IPS-20b (cell line): ENCODE data around the gene DLX5.

ENCODE experiments used
- H3K27ac ChIP-seq: one replicate; pipeline ENCODE4 v1.5.1; 2013; ENCODE audit warnings: low read length
- H3K27me3 ChIP-seq: 2 replicates; pipeline ENCODE4 v1.6.1; 2013; ENCODE audit warnings: mild to moderate bottlenecking, low read length, inconsistent platforms; ENCODE audit not compliant: insufficient read depth
- H3K36me3 ChIP-seq: 2 replicates; pipeline ENCODE4 v1.6.1; 2013; ENCODE audit warnings: low read depth, mild to moderate bottlenecking, inconsistent platforms, low read length, moderate library complexity; ENCODE audit not compliant: insufficient read depth
- H3K4me1 ChIP-seq: 2 replicates; pipeline ENCODE4 v1.6.1; 2013; ENCODE audit warnings: mild to moderate bottlenecking, control low read depth, inconsistent platforms, low read length, moderate library complexity; ENCODE audit not compliant: insufficient read depth
- H3K4me3 ChIP-seq: 2 replicates; pipeline ENCODE4 v1.5.1; 2013; ENCODE audit warnings: mild to moderate bottlenecking, low read length, inconsistent platforms
- H3K9ac ChIP-seq: 2 replicates; pipeline ENCODE4 v1.6.1; 2013; ENCODE audit warnings: low read depth, mild to moderate bottlenecking, inconsistent platforms, low read length, moderate library complexity
- H3K9me3 ChIP-seq: 2 replicates; pipeline ENCODE4 v1.6.1; 2013; ENCODE audit warnings: mild to moderate bottlenecking, low read depth, low read length, inconsistent platforms; ENCODE audit not compliant: insufficient read depth

DLX5 gene

GRCh38 chr7:96993094-96993865 is 31.4 kb downstream of the DLX5 start:
- Histone ChIP-seq H3K27me3 (peaks cover 100% of the 10 kb centered on the region), H3K4me3 (peak overlapping the region; percentile 53; the same call in 1 of the 2 replicates), H3K27ac (no peak overlapping the region), H3K36me3 (no peaks in the 10 kb centered on the region), H3K9ac (no peak overlapping the region), H3K9me3 (peaks cover 4% of the 10 kb centered on the region; the same call in 1 of the 2 replicates), H3K4me1 (peaks cover 7% of the 10 kb centered on the region)

GRCh38 chr7:96992192-96993005 is 32.2 kb downstream of the DLX5 start:
- Histone ChIP-seq H3K27me3 (peaks cover 100% of the 10 kb centered on the region), H3K9ac (no peak overlapping the region), H3K27ac (no peak overlapping the region), H3K36me3 (no peaks in the 10 kb centered on the region), H3K9me3 (no peaks in the 10 kb centered on the region; the same call in 1 of the 2 replicates), H3K4me1 (peaks cover 9% of the 10 kb centered on the region), H3K4me3 (peak overlapping the region; percentile 53; the same call in 1 of the 2 replicates)

- H3K27ac ChIP-seq: no peak overlapping the region
- peaks cover 100% of the 10 kb centered on the region for H3K27me3 ChIP-seq
- H3K36me3 ChIP-seq: no peaks in the 10 kb centered on the region
- H3K9ac ChIP-seq: no peak overlapping the region
- peaks cover 9% of the 10 kb centered on the region for H3K4me1 ChIP-seq
- H3K4me3 ChIP-seq: no peak overlapping the region
- H3K9me3 ChIP-seq: no peaks in the 10 kb centered on the region; the same call in 1 of the 2 replicates
These were observed 33.0 kb downstream of the DLX5 start for GRCh38 chr7:96991546-96992191.

GRCh38 chr7:96989859-96990317 is 34.7 kb downstream of the DLX5 start:
- peak overlapping the region; percentile 43; the same call in 1 of the 2 replicates for H3K4me3 ChIP-seq

GRCh38 chr7:96989241-96989858 is 35.3 kb downstream of the DLX5 start:
- Histone ChIP-seq H3K27me3 (peaks cover 94% of the 10 kb centered on the region), H3K4me1 (peaks cover 16% of the 10 kb centered on the region), H3K36me3 (no peaks in the 10 kb centered on the region), H3K9ac (no peak overlapping the region), H3K4me3 (peak overlapping the region; percentile 43; the same call in 1 of the 2 replicates), H3K9me3 (no peaks in the 10 kb centered on the region; the same call in 1 of the 2 replicates), H3K27ac (no peak overlapping the region)

More at GRCh38 chr7:96989859-96990317, 34.7 kb downstream of the DLX5 start:
- H3K27ac ChIP-seq: no peak overlapping the region
- H3K9me3 ChIP-seq: no peaks in the 10 kb centered on the region; the same call in 1 of the 2 replicates
- H3K9ac ChIP-seq: no peak overlapping the region
- H3K36me3 ChIP-seq: no peaks in the 10 kb centered on the region
- H3K4me1 ChIP-seq: peaks cover 16% of the 10 kb centered on the region
- peaks cover 99% of the 10 kb centered on the region for H3K27me3 ChIP-seq

GRCh38 chr7:96987719-96988118 is 36.9 kb downstream of the DLX5 start:
- Histone ChIP-seq H3K9ac (no peak overlapping the region), H3K4me1 (peaks cover 16% of the 10 kb centered on the region), H3K27ac (no peak overlapping the region), H3K4me3 (no peak overlapping the region), H3K36me3 (no peaks in the 10 kb centered on the region), H3K9me3 (no peaks in the 10 kb centered on the region), H3K27me3 (peaks cover 78% of the 10 kb centered on the region)

GRCh38 chr7:96986901-96987300 is 37.7 kb downstream of the DLX5 start:
- Histone ChIP-seq H3K9me3 (no peaks in the 10 kb centered on the region), H3K9ac (no peak overlapping the region), H3K27me3 (peaks cover 70% of the 10 kb centered on the region), H3K4me1 (peaks cover 16% of the 10 kb centered on the region), H3K36me3 (no peaks in the 10 kb centered on the region), H3K4me3 (no peak overlapping the region), H3K27ac (no peak overlapping the region)

GRCh38 chr7:96985992-96986391 is 38.6 kb downstream of the DLX5 start:
- Histone ChIP-seq H3K9me3 (no peaks in the 10 kb centered on the region), H3K27ac (no peak overlapping the region), H3K4me3 (no peak overlapping the region), H3K27me3 (peaks cover 60% of the 10 kb centered on the region), H3K36me3 (no peaks in the 10 kb centered on the region), H3K9ac (no peak overlapping the region), H3K4me1 (peaks cover 16% of the 10 kb centered on the region)

- H3K27me3 ChIP-seq: peaks cover 26% of the 10 kb centered on the region
- H3K4me3 ChIP-seq: no peak overlapping the region
- no peaks in the 10 kb centered on the region for H3K9me3 ChIP-seq
- no peak overlapping the region for H3K27ac ChIP-seq
- H3K36me3 ChIP-seq: no peaks in the 10 kb centered on the region
- peaks cover 7% of the 10 kb centered on the region; the same call in 1 of the 2 replicates for H3K4me1 ChIP-seq
- H3K9ac ChIP-seq: no peak overlapping the region
These were observed 42.0 kb downstream of the DLX5 start for GRCh38 chr7:96982586-96982985.

- no peaks in the 10 kb centered on the region for H3K9me3 ChIP-seq
- H3K36me3 ChIP-seq: no peaks in the 10 kb centered on the region
- H3K27me3 ChIP-seq: no peaks in the 10 kb centered on the region
- H3K27ac ChIP-seq: no peak overlapping the region
- no peak overlapping the region for H3K9ac ChIP-seq
- H3K4me1 ChIP-seq: no peaks in the 10 kb centered on the region
- no peak overlapping the region for H3K4me3 ChIP-seq
These were observed 44.9 kb downstream of the DLX5 start for GRCh38 chr7:96979551-96980276.
